ENCODE data around the gene ZDHHC3. TPM values are rescaled to one million over a fixed set of nuclear protein-coding genes. Genes with fewer than 3 reads are reported as not detected.

Gene ZDHHC3
- total RNA-seq, 1 experiment from 2014 or later = 58.0 TPM

DNA sequence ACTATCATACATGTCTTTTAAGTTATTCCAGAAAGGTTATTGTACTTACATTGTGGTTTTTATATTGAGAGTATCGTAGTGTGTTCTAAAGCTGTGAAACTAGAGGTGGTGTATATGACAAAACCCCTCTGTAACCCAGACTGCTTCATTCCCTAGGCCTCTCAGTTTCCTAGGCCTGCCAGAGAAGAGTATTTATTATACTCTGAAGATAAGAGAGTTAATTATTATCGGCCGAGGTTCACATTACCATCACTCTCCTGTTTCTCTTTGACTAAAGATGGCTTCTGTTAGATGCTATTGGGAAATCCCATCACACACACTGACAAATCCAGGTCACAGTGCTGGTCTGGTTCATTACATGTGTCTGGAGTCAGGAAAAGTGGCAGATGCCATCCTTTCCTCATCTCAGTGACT is 20.6 kb upstream of the ZDHHC3 start:
- Mint-ChIP-seq H3K4me3 (no peak overlapping the region), H3K27me3 (ENCODE audit: low read depth) (no peaks in the 10 kb centered on the region), H3K27ac (no peak overlapping the region), H3K4me1 (peaks cover 24% of the 10 kb centered on the region), H3K9me3 (no peaks in the 10 kb centered on the region), H3K36me3 (peaks cover 63% of the 10 kb centered on the region)
- ATAC-seq (no peak), DNase-seq (ENCODE audit: low spot score) (no peak)
- TF ChIP-seq, protein P1, sequence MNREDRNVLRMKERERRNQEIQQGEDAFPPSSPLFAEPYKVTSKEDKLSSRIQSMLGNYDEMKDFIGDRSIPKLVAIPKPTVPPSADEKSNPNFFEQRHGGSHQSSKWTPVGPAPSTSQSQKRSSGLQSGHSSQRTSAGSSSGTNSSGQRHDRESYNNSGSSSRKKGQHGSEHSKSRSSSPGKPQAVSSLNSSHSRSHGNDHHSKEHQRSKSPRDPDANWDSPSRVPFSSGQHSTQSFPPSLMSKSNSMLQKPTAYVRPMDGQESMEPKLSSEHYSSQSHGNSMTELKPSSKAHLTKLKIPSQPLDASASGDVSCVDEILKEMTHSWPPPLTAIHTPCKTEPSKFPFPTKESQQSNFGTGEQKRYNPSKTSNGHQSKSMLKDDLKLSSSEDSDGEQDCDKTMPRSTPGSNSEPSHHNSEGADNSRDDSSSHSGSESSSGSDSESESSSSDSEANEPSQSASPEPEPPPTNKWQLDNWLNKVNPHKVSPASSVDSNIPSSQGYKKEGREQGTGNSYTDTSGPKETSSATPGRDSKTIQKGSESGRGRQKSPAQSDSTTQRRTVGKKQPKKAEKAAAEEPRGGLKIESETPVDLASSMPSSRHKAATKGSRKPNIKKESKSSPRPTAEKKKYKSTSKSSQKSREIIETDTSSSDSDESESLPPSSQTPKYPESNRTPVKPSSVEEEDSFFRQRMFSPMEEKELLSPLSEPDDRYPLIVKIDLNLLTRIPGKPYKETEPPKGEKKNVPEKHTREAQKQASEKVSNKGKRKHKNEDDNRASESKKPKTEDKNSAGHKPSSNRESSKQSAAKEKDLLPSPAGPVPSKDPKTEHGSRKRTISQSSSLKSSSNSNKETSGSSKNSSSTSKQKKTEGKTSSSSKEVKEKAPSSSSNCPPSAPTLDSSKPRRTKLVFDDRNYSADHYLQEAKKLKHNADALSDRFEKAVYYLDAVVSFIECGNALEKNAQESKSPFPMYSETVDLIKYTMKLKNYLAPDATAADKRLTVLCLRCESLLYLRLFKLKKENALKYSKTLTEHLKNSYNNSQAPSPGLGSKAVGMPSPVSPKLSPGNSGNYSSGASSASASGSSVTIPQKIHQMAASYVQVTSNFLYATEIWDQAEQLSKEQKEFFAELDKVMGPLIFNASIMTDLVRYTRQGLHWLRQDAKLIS (CRISPR knock-in tag; IDR thresholded peaks at IDR 0.05; ENCODE audit: borderline replicate concordance) = no peak
- TF ChIP-seq ZNF317 (CRISPR knock-in tag; IDR thresholded peaks at IDR 0.05; ENCODE audit: borderline replicate concordance, low read depth) = no peak
- no peak for TF ChIP-seq TEAD1 (CRISPR knock-in tag; IDR thresholded peaks at IDR 0.05)
- no peak for TF ChIP-seq NFATC4 (CRISPR knock-in tag; IDR thresholded peaks at IDR 0.05)
- no peak for TF ChIP-seq GRHL2 (CRISPR knock-in tag; IDR thresholded peaks at IDR 0.05; ENCODE audit: insufficient replicate concordance, severe bottlenecking)
- TF ChIP-seq CBFB (CRISPR knock-in tag; IDR thresholded peaks at IDR 0.05; ENCODE audit: low read depth) = no peak
- TF ChIP-seq, protein P2, sequence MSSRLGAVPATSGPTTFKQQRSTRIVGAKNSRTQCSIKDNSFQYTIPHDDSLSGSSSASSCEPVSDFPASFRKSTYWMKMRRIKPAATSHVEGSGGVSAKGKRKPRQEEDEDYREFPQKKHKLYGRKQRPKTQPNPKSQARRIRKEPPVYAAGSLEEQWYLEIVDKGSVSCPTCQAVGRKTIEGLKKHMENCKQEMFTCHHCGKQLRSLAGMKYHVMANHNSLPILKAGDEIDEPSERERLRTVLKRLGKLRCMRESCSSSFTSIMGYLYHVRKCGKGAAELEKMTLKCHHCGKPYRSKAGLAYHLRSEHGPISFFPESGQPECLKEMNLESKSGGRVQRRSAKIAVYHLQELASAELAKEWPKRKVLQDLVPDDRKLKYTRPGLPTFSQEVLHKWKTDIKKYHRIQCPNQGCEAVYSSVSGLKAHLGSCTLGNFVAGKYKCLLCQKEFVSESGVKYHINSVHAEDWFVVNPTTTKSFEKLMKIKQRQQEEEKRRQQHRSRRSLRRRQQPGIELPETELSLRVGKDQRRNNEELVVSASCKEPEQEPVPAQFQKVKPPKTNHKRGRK (CRISPR knock-in tag; IDR thresholded peaks at IDR 0.05; ENCODE audit: borderline replicate concordance) = no peak
- TF ChIP-seq CREB1 (CRISPR knock-in tag; IDR thresholded peaks at IDR 0.05) = no peak
- TF ChIP-seq, protein P3, sequence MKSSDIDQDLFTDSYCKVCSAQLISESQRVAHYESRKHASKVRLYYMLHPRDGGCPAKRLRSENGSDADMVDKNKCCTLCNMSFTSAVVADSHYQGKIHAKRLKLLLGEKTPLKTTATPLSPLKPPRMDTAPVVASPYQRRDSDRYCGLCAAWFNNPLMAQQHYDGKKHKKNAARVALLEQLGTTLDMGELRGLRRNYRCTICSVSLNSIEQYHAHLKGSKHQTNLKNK (CRISPR knock-in tag; IDR thresholded peaks at IDR 0.05) = no peak
- no peak for TF ChIP-seq JAZF1 (CRISPR knock-in tag; IDR thresholded peaks at IDR 0.05)
- no peak for TF ChIP-seq JUN (CRISPR knock-in tag; IDR thresholded peaks at IDR 0.05)
- ChIA-PET CTCF (no interaction called here), POLR2A (no interaction called here)

DNA sequence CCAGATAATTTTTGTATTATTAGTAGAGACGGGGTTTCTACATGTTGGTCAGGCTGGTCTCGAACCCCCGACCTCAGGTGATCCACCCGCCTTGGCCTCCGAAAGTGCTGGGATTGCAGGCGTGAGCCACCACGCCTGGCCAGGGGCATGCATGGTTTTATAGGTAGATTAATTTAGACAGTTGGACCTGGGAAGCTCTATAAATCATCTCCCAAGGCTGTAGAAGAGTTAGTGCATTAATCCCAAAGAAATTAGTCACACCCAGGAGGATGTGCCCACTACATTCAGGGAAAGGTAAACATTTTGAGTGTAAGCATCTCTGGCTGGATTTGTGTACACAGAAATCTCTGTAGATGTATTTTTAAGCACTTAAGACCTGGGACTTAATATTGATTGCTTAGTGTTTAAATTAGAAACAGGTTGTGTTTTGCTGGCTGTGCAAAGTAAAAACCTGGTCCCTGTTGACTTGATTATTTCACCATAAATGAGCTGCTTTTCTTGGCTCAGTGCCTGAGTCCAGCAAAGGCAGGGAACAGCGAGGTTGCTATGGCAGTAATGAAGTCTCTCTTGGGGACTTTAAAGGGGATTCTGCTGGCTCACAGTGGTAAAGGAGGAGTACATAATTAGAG is 19.3 kb upstream of the ZDHHC3 start:
- peaks cover 64% of the 10 kb centered on the region for H3K36me3 Mint-ChIP-seq
- no peak for DNase-seq (ENCODE audit: low spot score)
- peaks cover 24% of the 10 kb centered on the region for H3K4me1 Mint-ChIP-seq
- ChIA-PET CTCF (no interaction called here), POLR2A (no interaction called here)
- no peak overlapping the region for H3K4me3 Mint-ChIP-seq
- H3K9me3 Mint-ChIP-seq = no peaks in the 10 kb centered on the region
- H3K27me3 Mint-ChIP-seq (ENCODE audit: low read depth) = no peaks in the 10 kb centered on the region
- TF ChIP-seq, protein P4, sequence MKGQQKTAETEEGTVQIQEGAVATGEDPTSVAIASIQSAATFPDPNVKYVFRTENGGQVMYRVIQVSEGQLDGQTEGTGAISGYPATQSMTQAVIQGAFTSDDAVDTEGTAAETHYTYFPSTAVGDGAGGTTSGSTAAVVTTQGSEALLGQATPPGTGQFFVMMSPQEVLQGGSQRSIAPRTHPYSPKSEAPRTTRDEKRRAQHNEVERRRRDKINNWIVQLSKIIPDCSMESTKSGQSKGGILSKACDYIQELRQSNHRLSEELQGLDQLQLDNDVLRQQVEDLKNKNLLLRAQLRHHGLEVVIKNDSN (CRISPR knock-in tag; IDR thresholded peaks at IDR 0.05) = no peak
- TF ChIP-seq, protein P5, sequence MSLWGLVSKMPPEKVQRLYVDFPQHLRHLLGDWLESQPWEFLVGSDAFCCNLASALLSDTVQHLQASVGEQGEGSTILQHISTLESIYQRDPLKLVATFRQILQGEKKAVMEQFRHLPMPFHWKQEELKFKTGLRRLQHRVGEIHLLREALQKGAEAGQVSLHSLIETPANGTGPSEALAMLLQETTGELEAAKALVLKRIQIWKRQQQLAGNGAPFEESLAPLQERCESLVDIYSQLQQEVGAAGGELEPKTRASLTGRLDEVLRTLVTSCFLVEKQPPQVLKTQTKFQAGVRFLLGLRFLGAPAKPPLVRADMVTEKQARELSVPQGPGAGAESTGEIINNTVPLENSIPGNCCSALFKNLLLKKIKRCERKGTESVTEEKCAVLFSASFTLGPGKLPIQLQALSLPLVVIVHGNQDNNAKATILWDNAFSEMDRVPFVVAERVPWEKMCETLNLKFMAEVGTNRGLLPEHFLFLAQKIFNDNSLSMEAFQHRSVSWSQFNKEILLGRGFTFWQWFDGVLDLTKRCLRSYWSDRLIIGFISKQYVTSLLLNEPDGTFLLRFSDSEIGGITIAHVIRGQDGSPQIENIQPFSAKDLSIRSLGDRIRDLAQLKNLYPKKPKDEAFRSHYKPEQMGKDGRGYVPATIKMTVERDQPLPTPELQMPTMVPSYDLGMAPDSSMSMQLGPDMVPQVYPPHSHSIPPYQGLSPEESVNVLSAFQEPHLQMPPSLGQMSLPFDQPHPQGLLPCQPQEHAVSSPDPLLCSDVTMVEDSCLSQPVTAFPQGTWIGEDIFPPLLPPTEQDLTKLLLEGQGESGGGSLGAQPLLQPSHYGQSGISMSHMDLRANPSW (CRISPR knock-in tag; conservative IDR thresholded peaks at IDR 0.05; ENCODE audit: low read depth) = no peak
- TF ChIP-seq ELF4 (CRISPR knock-in tag; IDR thresholded peaks at IDR 0.05; ENCODE audit: low read depth) (no peak), GRHL2 (CRISPR knock-in tag; IDR thresholded peaks at IDR 0.05; ENCODE audit: insufficient replicate concordance, severe bottlenecking) (no peak), CREM (CRISPR knock-in tag; IDR thresholded peaks at IDR 0.05) (no peak)
- TF ChIP-seq, protein P6, sequence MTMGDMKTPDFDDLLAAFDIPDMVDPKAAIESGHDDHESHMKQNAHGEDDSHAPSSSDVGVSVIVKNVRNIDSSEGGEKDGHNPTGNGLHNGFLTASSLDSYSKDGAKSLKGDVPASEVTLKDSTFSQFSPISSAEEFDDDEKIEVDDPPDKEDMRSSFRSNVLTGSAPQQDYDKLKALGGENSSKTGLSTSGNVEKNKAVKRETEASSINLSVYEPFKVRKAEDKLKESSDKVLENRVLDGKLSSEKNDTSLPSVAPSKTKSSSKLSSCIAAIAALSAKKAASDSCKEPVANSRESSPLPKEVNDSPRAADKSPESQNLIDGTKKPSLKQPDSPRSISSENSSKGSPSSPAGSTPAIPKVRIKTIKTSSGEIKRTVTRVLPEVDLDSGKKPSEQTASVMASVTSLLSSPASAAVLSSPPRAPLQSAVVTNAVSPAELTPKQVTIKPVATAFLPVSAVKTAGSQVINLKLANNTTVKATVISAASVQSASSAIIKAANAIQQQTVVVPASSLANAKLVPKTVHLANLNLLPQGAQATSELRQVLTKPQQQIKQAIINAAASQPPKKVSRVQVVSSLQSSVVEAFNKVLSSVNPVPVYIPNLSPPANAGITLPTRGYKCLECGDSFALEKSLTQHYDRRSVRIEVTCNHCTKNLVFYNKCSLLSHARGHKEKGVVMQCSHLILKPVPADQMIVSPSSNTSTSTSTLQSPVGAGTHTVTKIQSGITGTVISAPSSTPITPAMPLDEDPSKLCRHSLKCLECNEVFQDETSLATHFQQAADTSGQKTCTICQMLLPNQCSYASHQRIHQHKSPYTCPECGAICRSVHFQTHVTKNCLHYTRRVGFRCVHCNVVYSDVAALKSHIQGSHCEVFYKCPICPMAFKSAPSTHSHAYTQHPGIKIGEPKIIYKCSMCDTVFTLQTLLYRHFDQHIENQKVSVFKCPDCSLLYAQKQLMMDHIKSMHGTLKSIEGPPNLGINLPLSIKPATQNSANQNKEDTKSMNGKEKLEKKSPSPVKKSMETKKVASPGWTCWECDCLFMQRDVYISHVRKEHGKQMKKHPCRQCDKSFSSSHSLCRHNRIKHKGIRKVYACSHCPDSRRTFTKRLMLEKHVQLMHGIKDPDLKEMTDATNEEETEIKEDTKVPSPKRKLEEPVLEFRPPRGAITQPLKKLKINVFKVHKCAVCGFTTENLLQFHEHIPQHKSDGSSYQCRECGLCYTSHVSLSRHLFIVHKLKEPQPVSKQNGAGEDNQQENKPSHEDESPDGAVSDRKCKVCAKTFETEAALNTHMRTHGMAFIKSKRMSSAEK (CRISPR knock-in tag; IDR thresholded peaks at IDR 0.05; ENCODE audit: borderline replicate concordance) = no peak
- TF ChIP-seq, protein P7, sequence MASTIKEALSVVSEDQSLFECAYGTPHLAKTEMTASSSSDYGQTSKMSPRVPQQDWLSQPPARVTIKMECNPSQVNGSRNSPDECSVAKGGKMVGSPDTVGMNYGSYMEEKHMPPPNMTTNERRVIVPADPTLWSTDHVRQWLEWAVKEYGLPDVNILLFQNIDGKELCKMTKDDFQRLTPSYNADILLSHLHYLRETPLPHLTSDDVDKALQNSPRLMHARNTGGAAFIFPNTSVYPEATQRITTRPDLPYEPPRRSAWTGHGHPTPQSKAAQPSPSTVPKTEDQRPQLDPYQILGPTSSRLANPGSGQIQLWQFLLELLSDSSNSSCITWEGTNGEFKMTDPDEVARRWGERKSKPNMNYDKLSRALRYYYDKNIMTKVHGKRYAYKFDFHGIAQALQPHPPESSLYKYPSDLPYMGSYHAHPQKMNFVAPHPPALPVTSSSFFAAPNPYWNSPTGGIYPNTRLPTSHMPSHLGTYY (CRISPR knock-in tag; IDR thresholded peaks at IDR 0.05) = no peak
- TF ChIP-seq, protein P8, sequence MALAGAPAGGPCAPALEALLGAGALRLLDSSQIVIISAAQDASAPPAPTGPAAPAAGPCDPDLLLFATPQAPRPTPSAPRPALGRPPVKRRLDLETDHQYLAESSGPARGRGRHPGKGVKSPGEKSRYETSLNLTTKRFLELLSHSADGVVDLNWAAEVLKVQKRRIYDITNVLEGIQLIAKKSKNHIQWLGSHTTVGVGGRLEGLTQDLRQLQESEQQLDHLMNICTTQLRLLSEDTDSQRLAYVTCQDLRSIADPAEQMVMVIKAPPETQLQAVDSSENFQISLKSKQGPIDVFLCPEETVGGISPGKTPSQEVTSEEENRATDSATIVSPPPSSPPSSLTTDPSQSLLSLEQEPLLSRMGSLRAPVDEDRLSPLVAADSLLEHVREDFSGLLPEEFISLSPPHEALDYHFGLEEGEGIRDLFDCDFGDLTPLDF (CRISPR knock-in tag; IDR thresholded peaks at IDR 0.05) = no peak
- no peak for ATAC-seq
- peak overlapping the region; percentile 82 for H3K27ac Mint-ChIP-seq
